ENCODE data around the gene XRCC4.
A peak's percentile ranks its signal among the peaks of the same experiment; 100 is the strongest.
"Not testable (repeated sequence)": the region's sequence is repeated elsewhere in the genome, so short reads cannot be mapped to it uniquely, and the experiment has no call there.

The XRCC4 gene

GRCh38 chr5:83076742-83077661 lies at the start of gene XRCC4, which contains the start of gene TMEM167A:
XRCC4 (plus strand) TSS chr5:83077547; CDS start chr5:83104920, 27,373 bp downstream.
TMEM167A (minus strand) TSS chr5:83077394; CDS start chr5:83077323, 71 bp downstream.
- peak; percentile 96 for DNase-seq

- no peak for DNase-seq
Measured at GRCh38 chr5:83029912-83030311, 47.4 kb upstream of the XRCC4 start.

DNA sequence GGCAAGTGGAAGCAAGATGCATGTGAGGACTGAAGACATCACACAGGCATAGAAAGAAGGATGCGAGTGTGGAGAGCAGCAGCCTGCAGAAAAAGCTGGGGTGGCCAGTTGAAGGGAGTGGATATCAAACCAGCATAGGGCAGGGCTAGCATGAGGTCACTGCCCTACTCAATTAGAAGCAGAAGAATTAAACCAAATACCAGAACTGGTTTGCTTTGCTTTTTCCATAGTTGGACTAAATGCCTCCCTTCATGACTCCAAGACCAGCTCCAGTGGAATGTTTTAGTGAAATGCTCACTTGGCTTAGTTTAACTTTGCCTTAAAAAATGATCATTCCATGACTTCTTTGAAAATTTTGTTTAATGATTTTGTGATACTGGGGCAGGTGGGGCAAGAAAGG lies 46.0 kb upstream of the XRCC4 start:
- no peak for DNase-seq

DNA sequence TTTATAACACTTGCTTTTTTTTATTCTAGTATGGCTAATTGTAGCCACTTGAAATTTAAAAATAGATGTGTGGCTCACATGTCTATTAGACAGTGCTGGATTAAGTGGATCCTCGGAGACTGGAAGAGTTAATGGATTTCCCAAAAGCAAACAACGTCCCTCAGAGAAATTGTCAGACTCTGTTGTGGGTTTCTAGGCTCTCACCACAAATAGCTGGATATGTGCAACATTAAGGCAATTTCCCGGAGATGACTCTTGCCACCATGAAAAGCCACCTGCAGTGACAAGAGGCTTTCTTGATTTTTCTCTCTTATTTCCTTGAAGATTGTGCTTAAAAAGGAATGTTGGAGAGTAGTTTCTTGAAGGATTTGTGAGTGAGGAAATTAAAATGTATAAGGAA lies 43.3 kb upstream of the XRCC4 start:
- DNase-seq: no peak

DNA sequence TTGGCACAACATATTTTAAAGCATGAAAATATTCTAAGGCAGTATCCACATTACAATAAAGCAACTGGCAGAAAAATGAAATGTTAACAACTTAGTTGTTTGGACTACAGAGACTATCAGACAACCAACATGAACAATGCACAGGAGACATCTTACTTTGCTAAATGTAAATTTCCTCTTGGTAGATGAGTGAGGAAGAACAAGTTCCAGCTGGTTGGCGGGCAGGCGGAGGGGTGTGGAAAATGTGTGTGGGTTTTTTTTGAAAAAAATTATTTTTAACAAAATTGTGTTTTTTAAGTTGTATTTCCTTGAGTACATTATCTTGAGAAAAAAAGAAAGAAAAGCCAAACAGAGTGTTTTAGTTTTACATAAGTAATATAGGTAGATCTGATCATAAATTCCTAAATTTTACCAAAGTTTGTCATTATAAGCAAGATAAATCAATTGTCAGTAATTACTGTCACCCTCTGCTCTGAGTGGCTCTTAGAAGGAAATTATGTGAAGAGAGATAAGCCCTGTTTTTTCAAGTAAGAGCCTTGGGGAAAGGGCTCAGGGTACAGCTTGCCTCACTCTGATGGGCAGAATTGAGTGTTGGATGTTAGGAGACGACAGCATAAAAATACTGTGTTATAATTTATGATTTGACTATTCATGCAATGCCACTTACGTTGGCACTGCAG lies 42.7 kb upstream of the XRCC4 start:
- no peak for DNase-seq

- no peak for DNase-seq
Measured at GRCh38 chr5:83035373-83036100, 41.8 kb upstream of the XRCC4 start.

GRCh38 chr5:83036991-83037575 lies 40.3 kb upstream of the XRCC4 start:
- no peak for DNase-seq

DNA sequence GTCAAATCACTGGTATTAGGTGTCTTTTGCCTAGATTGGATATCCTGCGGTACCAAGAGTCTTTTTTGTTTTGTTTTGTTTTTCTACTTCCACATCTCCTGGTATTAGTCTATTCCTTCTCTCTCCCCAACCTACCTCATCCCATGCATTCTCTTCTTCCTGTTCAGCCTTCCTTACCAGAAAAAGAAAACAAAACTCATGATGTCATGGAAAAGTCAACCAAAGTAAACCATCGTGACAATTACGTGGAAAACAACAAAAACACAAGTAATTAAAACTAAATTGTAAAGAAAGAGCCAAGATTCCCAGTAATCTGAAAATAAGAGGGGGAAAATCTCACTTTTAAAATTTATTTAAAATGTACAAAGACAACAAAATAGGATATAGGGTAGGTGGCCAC lies 38.4 kb upstream of the XRCC4 start:
- DNase-seq: no peak

DNA sequence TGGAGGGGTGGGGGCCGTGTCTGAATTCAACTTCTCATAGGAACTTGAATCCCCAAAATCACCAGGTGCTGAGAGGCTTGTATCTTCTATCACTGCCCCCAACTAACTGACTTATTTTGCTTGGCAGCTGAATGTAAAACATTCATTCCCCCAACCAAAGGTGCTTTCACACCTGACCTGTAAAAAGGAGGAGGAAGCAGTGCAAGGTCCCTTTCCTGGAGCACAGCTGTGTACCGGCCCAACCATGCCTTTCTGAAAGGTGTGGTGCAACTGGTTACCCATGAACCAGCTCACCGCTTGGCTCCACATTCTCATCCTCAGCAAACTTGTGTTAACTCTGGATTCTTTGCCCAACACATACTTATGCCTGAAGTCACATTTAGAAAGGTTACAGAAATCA lies 34.8 kb upstream of the XRCC4 start:
- no peak for DNase-seq

DNA sequence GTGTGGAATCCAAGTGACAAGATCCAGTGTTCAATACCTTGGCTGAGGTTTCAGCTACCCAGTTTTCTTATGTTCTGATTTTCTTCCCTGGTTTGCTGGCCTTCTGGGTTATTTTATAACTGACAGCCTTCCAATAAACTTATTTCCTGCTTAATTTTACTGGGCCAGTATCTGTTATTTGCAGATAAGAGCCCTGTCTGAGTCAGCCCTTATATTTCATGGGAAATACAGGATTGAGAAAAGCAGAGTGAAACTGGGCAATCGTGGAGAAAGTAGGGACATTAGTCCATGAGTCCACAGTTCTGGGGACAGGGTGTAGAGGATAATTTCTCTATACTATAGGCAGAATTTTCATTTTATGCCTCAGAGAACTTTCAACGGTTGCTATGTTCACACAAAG lies 32.4 kb upstream of the XRCC4 start:
- DNase-seq: no peak

- no peak for DNase-seq
Measured at GRCh38 chr5:83048277-83048676, 29.1 kb upstream of the XRCC4 start.

- no peak for DNase-seq
Measured at GRCh38 chr5:83048811-83049210, 28.5 kb upstream of the XRCC4 start.

DNA sequence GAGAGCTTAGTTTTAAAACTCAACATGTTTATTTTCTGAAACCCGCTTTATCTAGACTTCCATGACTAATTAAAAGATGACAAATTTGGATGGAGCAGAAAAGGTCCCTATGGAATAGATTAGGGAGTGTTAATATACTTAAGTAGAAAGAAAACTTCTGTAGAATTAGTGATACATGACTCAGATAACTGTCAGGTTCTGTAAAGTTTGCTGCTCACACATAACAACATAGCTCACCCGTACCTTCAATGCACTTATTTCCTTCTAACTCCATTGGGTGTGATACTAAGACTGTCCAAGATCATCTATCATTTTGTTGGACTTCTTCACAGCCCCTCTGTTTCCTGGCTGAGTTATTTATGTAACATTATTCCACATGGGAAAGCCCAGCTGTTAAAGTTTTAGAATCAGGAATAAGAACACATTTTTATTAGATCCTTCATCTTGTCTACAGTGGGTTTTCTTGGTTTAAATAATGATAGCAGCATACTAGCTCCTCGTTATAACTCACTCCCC lies 27.9 kb upstream of the XRCC4 start:
- no peak for DNase-seq

DNA sequence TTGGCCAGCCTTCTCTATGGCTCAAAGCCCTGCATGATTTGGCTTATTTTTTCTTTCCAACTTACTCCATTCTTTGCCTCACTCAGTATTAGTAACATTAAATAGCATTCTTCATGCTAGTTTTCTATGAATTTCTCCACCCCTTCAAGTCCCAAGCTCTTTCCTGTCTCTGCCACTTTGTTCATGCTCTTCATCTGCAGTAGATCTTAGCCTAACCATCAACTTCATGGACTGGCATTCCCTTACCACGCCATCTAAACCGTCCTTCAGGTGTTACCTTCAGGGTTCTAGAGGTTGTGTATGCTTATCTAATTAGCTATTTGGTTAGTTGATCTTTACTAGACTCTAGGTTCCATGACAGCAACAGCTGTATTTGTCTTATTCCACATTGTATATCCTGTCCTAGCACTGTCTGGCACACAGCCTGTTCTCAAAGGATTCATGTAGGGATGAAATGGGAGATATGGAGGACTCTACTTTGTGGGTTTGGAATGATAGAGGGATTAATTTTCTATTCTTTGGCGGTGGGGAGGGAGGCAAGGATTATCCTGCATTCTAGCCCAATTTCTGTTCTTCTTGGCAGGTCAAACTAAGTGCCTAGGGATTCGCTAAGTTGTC lies 26.5 kb upstream of the XRCC4 start:
- no peak for DNase-seq

- DNase-seq: no peak
Measured at GRCh38 chr5:83055166-83055565, 22.2 kb upstream of the XRCC4 start.

DNA sequence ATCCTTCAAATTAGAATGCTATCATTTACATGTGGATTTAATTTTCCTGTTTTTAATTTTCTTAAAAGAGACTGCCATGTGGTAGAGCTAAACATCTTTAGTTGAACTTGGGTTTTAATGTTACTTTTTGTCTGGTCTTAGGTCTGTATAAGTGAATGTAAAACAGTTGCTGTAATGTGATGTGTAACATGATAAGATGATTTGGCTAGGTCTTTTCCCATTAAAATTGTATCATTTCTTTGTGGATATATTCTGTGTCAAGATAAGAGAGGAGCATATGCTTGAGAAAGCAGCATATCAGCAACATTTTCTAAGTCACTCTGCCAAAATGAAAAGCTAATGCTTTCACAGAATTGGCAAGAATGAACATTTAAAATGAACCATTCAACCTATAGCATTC lies 18.6 kb upstream of the XRCC4 start:
- no peak for DNase-seq

- DNase-seq: no peak
Measured at GRCh38 chr5:83059341-83059740, 18.0 kb upstream of the XRCC4 start.

DNA sequence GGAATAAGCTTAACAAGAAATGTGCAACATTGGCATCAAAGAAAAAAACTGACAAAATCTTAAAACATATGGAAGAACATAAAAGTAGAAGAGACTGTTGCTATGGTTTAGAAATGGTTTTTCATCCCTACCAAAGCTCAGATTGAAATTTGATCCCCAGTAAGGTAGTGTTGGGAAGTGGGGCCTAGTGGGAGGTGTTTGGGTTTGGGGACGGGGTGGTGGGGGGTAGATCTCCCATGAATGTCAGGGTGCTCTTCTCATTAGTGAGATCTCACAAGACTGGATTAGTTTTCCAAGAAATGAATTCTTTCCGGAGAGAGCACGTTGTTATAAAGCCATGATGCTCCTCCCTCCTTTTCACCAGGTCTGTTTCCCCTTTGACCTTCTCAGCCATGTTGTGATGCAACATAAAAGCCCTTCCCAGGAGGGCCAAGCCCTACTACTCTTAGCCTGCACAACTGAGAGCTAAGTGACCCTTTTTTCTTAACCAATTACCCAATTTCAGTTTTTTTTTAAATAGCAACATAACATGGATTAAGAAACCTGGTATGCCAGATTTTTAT lies 10.7 kb upstream of the XRCC4 start:
- no peak for DNase-seq

DNA sequence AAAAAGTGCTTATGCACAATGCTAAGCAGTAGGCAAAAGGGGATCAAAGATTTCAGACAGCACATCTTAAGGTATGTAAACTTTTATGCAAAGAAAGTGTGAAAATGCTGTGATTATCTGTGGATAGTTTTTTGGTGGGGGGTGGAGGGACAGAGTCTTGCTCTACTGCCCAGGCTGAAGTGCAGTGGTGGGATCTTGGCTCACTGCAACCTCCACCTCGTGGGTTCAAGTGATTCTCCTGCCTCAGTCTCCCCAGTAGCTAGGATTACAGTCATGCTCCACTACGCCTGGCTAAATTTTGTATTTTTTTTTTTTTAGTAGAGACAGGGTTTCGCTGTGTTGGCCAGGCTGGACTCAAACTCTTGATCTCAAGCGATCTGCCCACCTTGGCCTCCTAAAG lies 10.0 kb upstream of the XRCC4 start:
- not testable (repeated sequence) for DNase-seq

GRCh38 chr5:83069096-83069799 lies 8.1 kb upstream of the XRCC4 start:
- no peak for DNase-seq

DNA sequence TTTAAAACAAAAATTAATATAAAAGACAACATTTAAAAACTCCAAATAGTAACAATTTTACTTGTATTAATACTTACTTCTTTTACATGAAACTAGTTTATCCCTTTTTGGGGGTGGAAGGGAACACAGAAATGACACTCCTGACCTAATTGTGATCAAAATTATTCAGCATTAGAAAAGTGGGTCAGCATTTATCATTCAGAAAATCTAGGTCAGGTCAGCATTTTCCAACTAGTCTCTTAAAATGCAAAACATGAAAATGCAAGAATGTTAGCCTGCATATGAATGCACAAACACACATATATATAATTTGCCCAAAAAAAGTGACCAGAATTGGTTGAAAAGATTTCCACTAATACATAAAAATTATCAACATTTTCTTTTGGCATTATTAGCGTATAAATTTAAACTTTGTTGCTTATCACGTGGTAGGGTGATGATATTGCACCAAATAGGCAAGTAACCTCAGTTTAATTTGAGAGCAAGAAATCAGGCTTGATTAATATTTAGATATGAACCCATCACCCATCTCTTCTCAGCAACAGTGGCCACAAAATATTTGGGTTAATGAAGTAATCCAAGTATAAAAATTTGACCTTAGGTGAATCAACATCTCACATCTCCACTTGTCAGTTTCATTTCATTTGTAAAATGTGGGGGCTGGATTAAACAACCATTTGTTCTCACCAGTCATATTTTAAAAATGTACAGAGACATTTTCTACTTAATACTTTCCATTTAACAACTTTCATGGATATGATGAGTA lies 5.9 kb upstream of the XRCC4 start:
- no peak for DNase-seq

Measured in stimulated activated CD4-positive, alpha-beta T cell treated with anti-CD3 and anti-CD28 coated beads, Interleukin-4, amount 100 ng/mL, for 24 hours (primary cell).